ENCODE measurements around the gene CCND2. TPM values are rescaled to one million over a fixed set of nuclear protein-coding genes. Genes with fewer than 3 reads are reported as not detected.

The CCND2 gene
- total RNA-seq, 1 experiment from 2014 or later = 1.4 TPM

GRCh38 chr12:4276524-4277204, 3.1 kb downstream of the CCND2 start:
- H3K4me1 ChIP-seq (ENCODE audit: low read length) = peaks cover 18% of the 10 kb centered on the region
- no peaks in the 10 kb centered on the region for H3K9me2 ChIP-seq (replicated peaks; ENCODE audit: insufficient read depth, low read length)
- DNase-seq = peak; percentile 94
- H3K79me2 ChIP-seq (ENCODE audit: low read length) = no peaks in the 10 kb centered on the region
- H3K4me2 ChIP-seq (ENCODE audit: low read depth, low read length, poor library complexity, severe bottlenecking) = no peak overlapping the region
- H3K9me3 ChIP-seq (ENCODE audit: low read length) = no peaks in the 10 kb centered on the region
- H4K20me1 ChIP-seq (ENCODE audit: insufficient read depth, low read depth, low read length) = no peaks in the 10 kb centered on the region
- H3K4me3 ChIP-seq (ENCODE audit: low read length) = no peak overlapping the region
- no peak overlapping the region for H3K27ac ChIP-seq (ENCODE audit: low read length)
- no peak overlapping the region for H3K9ac ChIP-seq (ENCODE audit: low read length)
- no peaks in the 10 kb centered on the region for H3K27me3 ChIP-seq (ENCODE audit: low read length)
- H2AFZ ChIP-seq (ENCODE audit: low read length) = no peak overlapping the region
- H3K36me3 ChIP-seq (ENCODE audit: insufficient read depth, low read length) = no peaks in the 10 kb centered on the region

- Histone ChIP-seq H3K27me3 (ENCODE audit: low read length) (no peaks in the 10 kb centered on the region), H3K4me2 (ENCODE audit: low read depth, low read length, poor library complexity, severe bottlenecking) (no peak overlapping the region), H4K20me1 (ENCODE audit: insufficient read depth, low read depth, low read length) (no peaks in the 10 kb centered on the region), H3K79me2 (ENCODE audit: low read length) (no peaks in the 10 kb centered on the region), H3K9ac (ENCODE audit: low read length) (no peak overlapping the region), H2AFZ (ENCODE audit: low read length) (no peak overlapping the region), H3K27ac (ENCODE audit: low read length) (no peak overlapping the region), H3K9me3 (ENCODE audit: low read length) (no peaks in the 10 kb centered on the region), H3K4me3 (ENCODE audit: low read length) (no peak overlapping the region), H3K4me1 (ENCODE audit: low read length) (peaks cover 14% of the 10 kb centered on the region), H3K9me2 (replicated peaks; ENCODE audit: insufficient read depth, low read length) (no peaks in the 10 kb centered on the region), H3K36me3 (ENCODE audit: insufficient read depth, low read length) (no peaks in the 10 kb centered on the region)
- no peak for DNase-seq
Observed at GRCh38 chr12:4277205-4277543, 3.6 kb downstream of the CCND2 start.

GRCh38 chr12:4277857-4278256, 4.3 kb downstream of the CCND2 start:
- Histone ChIP-seq H3K27me3 (ENCODE audit: low read length) (no peaks in the 10 kb centered on the region), H3K9me3 (ENCODE audit: low read length) (no peaks in the 10 kb centered on the region), H3K4me1 (ENCODE audit: low read length) (peaks cover 11% of the 10 kb centered on the region), H2AFZ (ENCODE audit: low read length) (no peak overlapping the region), H3K9ac (ENCODE audit: low read length) (no peak overlapping the region), H3K27ac (ENCODE audit: low read length) (no peak overlapping the region), H4K20me1 (ENCODE audit: insufficient read depth, low read depth, low read length) (no peaks in the 10 kb centered on the region), H3K36me3 (ENCODE audit: insufficient read depth, low read length) (no peaks in the 10 kb centered on the region), H3K79me2 (ENCODE audit: low read length) (no peaks in the 10 kb centered on the region), H3K4me3 (ENCODE audit: low read length) (no peak overlapping the region), H3K4me2 (ENCODE audit: low read depth, low read length, poor library complexity, severe bottlenecking) (no peak overlapping the region), H3K9me2 (replicated peaks; ENCODE audit: insufficient read depth, low read length) (no peaks in the 10 kb centered on the region)
- no peak for DNase-seq

- Histone ChIP-seq H2AFZ (ENCODE audit: low read length) (no peak overlapping the region), H3K27ac (ENCODE audit: low read length) (no peak overlapping the region), H4K20me1 (ENCODE audit: insufficient read depth, low read depth, low read length) (no peaks in the 10 kb centered on the region), H3K9me3 (ENCODE audit: low read length) (no peaks in the 10 kb centered on the region), H3K9me2 (replicated peaks; ENCODE audit: insufficient read depth, low read length) (no peaks in the 10 kb centered on the region), H3K27me3 (ENCODE audit: low read length) (no peaks in the 10 kb centered on the region), H3K4me3 (ENCODE audit: low read length) (no peak overlapping the region), H3K4me2 (ENCODE audit: low read depth, low read length, poor library complexity, severe bottlenecking) (no peak overlapping the region), H3K4me1 (ENCODE audit: low read length) (peaks cover 5% of the 10 kb centered on the region), H3K9ac (ENCODE audit: low read length) (no peak overlapping the region), H3K36me3 (ENCODE audit: insufficient read depth, low read length) (no peaks in the 10 kb centered on the region), H3K79me2 (ENCODE audit: low read length) (no peaks in the 10 kb centered on the region)
- no peak for DNase-seq
Observed at GRCh38 chr12:4278329-4279197, 5.0 kb downstream of the CCND2 start.

GRCh38 chr12:4279198-4279690, 5.7 kb downstream of the CCND2 start:
- no peaks in the 10 kb centered on the region for H3K9me2 ChIP-seq (replicated peaks; ENCODE audit: insufficient read depth, low read length)
- H2AFZ ChIP-seq (ENCODE audit: low read length) = no peak overlapping the region
- H3K4me2 ChIP-seq (ENCODE audit: low read depth, low read length, poor library complexity, severe bottlenecking) = no peak overlapping the region
- H3K9me3 ChIP-seq (ENCODE audit: low read length) = no peaks in the 10 kb centered on the region
- no peak overlapping the region for H3K4me3 ChIP-seq (ENCODE audit: low read length)
- H3K27ac ChIP-seq (ENCODE audit: low read length) = no peak overlapping the region
- no peaks in the 10 kb centered on the region for H4K20me1 ChIP-seq (ENCODE audit: insufficient read depth, low read depth, low read length)
- no peaks in the 10 kb centered on the region for H3K4me1 ChIP-seq (ENCODE audit: low read length)
- no peaks in the 10 kb centered on the region for H3K79me2 ChIP-seq (ENCODE audit: low read length)
- DNase-seq = no peak
- no peaks in the 10 kb centered on the region for H3K27me3 ChIP-seq (ENCODE audit: low read length)
- H3K36me3 ChIP-seq (ENCODE audit: insufficient read depth, low read length) = no peaks in the 10 kb centered on the region
- no peak overlapping the region for H3K9ac ChIP-seq (ENCODE audit: low read length)

GRCh38 chr12:4280351-4281163, 7.0 kb downstream of the CCND2 start:
- no peak overlapping the region for H2AFZ ChIP-seq (ENCODE audit: low read length)
- H3K27me3 ChIP-seq (ENCODE audit: low read length) = no peaks in the 10 kb centered on the region
- H3K9me3 ChIP-seq (ENCODE audit: low read length) = no peaks in the 10 kb centered on the region
- H3K27ac ChIP-seq (ENCODE audit: low read length) = no peak overlapping the region
- H4K20me1 ChIP-seq (ENCODE audit: insufficient read depth, low read depth, low read length) = no peaks in the 10 kb centered on the region
- DNase-seq = no peak
- H3K4me2 ChIP-seq (ENCODE audit: low read depth, low read length, poor library complexity, severe bottlenecking) = no peak overlapping the region
- H3K4me1 ChIP-seq (ENCODE audit: low read length) = no peaks in the 10 kb centered on the region
- H3K36me3 ChIP-seq (ENCODE audit: insufficient read depth, low read length) = no peaks in the 10 kb centered on the region
- H3K4me3 ChIP-seq (ENCODE audit: low read length) = no peak overlapping the region
- no peak overlapping the region for H3K9ac ChIP-seq (ENCODE audit: low read length)
- H3K79me2 ChIP-seq (ENCODE audit: low read length) = no peaks in the 10 kb centered on the region
- H3K9me2 ChIP-seq (replicated peaks; ENCODE audit: insufficient read depth, low read length) = no peaks in the 10 kb centered on the region

- H3K4me3 ChIP-seq (ENCODE audit: low read length) = no peak overlapping the region
- no peak overlapping the region for H2AFZ ChIP-seq (ENCODE audit: low read length)
- no peak overlapping the region for H3K27ac ChIP-seq (ENCODE audit: low read length)
- H4K20me1 ChIP-seq (ENCODE audit: insufficient read depth, low read depth, low read length) = no peaks in the 10 kb centered on the region
- no peak overlapping the region for H3K4me2 ChIP-seq (ENCODE audit: low read depth, low read length, poor library complexity, severe bottlenecking)
- no peaks in the 10 kb centered on the region for H3K27me3 ChIP-seq (ENCODE audit: low read length)
- no peaks in the 10 kb centered on the region for H3K79me2 ChIP-seq (ENCODE audit: low read length)
- no peaks in the 10 kb centered on the region for H3K36me3 ChIP-seq (ENCODE audit: insufficient read depth, low read length)
- H3K9me3 ChIP-seq (ENCODE audit: low read length) = no peaks in the 10 kb centered on the region
- no peaks in the 10 kb centered on the region for H3K4me1 ChIP-seq (ENCODE audit: low read length)
- no peaks in the 10 kb centered on the region for H3K9me2 ChIP-seq (replicated peaks; ENCODE audit: insufficient read depth, low read length)
- no peak overlapping the region for H3K9ac ChIP-seq (ENCODE audit: low read length)
- no peak for DNase-seq
Observed at GRCh38 chr12:4281173-4281654, 7.7 kb downstream of the CCND2 start.
